ENCODE results near the gene ATP5F1D. TPM values are rescaled to one million over a fixed set of nuclear protein-coding genes. Genes with fewer than 3 reads are reported as not detected.

Gene ATP5F1D
- total RNA-seq, 1 experiment from 2014 or later = 179 TPM

DNA sequence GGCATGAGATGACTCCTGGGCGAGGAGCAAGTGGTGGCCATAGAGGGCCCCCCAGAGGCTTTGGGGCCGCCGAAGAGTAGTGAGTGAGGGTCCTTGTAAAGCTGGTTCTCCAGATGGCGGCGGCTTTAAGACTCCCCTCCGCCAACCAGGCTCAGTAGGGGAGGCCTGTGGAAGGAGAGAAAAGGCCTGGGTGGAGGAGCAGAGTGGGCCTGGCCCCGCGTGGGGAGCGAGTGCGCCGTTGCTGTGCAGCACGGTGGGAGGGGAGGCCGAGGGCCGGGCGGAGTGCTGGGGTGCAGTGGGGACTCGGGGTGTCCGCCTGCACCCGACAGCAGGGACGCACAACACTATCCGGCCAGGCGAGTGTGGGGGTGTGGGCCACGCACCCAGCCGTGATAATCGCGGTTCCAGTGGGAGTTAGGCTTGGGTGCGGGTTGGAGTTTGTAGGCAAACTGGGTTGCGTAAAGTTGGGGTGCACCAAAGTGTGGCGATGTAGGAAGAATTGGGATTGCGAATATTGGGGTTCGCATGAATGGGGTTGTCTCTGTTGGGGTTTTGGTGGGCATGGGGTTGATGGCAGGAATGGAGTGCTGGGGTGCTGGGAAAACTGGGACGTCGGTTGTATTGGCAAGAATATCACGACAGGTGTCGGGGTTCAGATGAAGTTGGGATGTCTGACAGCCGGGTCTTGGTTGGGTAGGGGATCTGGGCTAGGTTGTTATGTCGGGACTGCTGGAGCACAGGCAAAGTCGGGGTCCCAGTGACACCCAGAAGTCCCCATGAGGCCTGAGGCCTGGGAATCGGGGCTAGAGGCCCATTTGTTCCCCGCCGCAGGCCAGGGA, 26.9 kb downstream of the ATP5F1D start:
- Histone ChIP-seq H2AK5ac (ENCODE audit: insufficient read length, low read length) (no peak overlapping the region), H3K9ac (ENCODE audit: extremely low read depth, insufficient read length, low read length) (no peak overlapping the region), H3K14ac (ENCODE audit: insufficient read depth, low read length) (no peak overlapping the region), H4K8ac (replicated peaks; ENCODE audit: insufficient read length, low read depth, low read length) (no peak overlapping the region), H3T11ph (ENCODE audit: low read length) (no peak overlapping the region), H3K4me2 (ENCODE audit: insufficient read depth, insufficient read length, low read length) (no peak overlapping the region), H2AFZ (ENCODE audit: low read length) (no peak overlapping the region), H3K4ac (ENCODE audit: low read depth, low read length) (no peak overlapping the region), H2BK12ac (ENCODE audit: insufficient read length, low read depth, low read length) (no peak overlapping the region), H4K5ac (ENCODE audit: insufficient read length, low read depth, low read length) (no peak overlapping the region), H3K56ac (ENCODE audit: insufficient read length, low read depth, low read length) (no peak overlapping the region), H3K23me2 (ENCODE audit: insufficient read length, low read depth, low read length, poor library complexity, severe bottlenecking) (peaks cover 17% of the 10 kb centered on the region), H2BK5ac (ENCODE audit: insufficient read length, low read length) (no peak overlapping the region), H3K79me1 (ENCODE audit: insufficient read depth, low read depth, low read length, poor library complexity, severe bottlenecking) (peaks cover 9% of the 10 kb centered on the region), H3K4me1 (ENCODE audit: insufficient read depth, low read length) (peaks cover 4% of the 10 kb centered on the region; the same call in 1 of the 2 replicates), H3K9me3 (ENCODE audit: control insufficient read depth, low read depth, low read length) (no peaks in the 10 kb centered on the region), H4K91ac (ENCODE audit: insufficient read length, low read depth, low read length) (no peak overlapping the region), H3K27ac (ENCODE audit: insufficient read length, low read depth, low read length) (no peak overlapping the region), H4K20me1 (ENCODE audit: control insufficient read depth, insufficient read depth, insufficient read length) (no peaks in the 10 kb centered on the region), H2BK20ac (ENCODE audit: low read depth, low read length, poor library complexity, severe bottlenecking) (no peak overlapping the region), H3K23ac (ENCODE audit: insufficient read length, low read depth, low read length) (no peak overlapping the region), H3K27me3 (ENCODE audit: insufficient read depth, low read length) (no peaks in the 10 kb centered on the region), H2BK120ac (ENCODE audit: low read depth, low read length, poor library complexity, severe bottlenecking) (no peak overlapping the region), H3K18ac (ENCODE audit: insufficient read length, low read depth, low read length) (no peak overlapping the region), H3K79me2 (ENCODE audit: insufficient read depth, low read length) (peaks cover 4% of the 10 kb centered on the region; the same call in 1 of the 2 replicates), H2BK15ac (ENCODE audit: low read depth, low read length) (no peak overlapping the region)
- TF ChIP-seq, protein P1, sequence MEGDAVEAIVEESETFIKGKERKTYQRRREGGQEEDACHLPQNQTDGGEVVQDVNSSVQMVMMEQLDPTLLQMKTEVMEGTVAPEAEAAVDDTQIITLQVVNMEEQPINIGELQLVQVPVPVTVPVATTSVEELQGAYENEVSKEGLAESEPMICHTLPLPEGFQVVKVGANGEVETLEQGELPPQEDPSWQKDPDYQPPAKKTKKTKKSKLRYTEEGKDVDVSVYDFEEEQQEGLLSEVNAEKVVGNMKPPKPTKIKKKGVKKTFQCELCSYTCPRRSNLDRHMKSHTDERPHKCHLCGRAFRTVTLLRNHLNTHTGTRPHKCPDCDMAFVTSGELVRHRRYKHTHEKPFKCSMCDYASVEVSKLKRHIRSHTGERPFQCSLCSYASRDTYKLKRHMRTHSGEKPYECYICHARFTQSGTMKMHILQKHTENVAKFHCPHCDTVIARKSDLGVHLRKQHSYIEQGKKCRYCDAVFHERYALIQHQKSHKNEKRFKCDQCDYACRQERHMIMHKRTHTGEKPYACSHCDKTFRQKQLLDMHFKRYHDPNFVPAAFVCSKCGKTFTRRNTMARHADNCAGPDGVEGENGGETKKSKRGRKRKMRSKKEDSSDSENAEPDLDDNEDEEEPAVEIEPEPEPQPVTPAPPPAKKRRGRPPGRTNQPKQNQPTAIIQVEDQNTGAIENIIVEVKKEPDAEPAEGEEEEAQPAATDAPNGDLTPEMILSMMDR (conservative IDR thresholded peaks at IDR 0.05) = no peak
- Mint-ChIP-seq H3K27me3 (ENCODE audit: low read depth) (peaks cover 13% of the 10 kb centered on the region), H3K4me1 (peaks cover 55 to 59% of the 10 kb centered on the region in 2 experiments), H3K9me3 (no peaks in the 10 kb centered on the region), H3K27ac (peak overlapping the region; percentile 35 to 91 (median 59); a peak in 5 of 7 replicates), H3K36me3 (ENCODE audit: insufficient read depth in 1 of 3, low read depth in 3 of 3) (peaks cover 28 to 46% (median 35%) of the 10 kb centered on the region in 3 experiments), H3K4me3 (peak overlapping the region; percentile 62 to 74)
- WGBS (ENCODE audit: extremely low coverage, insufficient read length, low lambda C conversion rate) = 100% methylated on average over 4 of the region's 40 CpGs
- DNase-seq = no peak

All from H9 (cell line).